ENCODE data around the gene C1orf87.
A peak's percentile ranks its signal among the peaks of the same experiment; 100 is the strongest.

C1orf87 gene, protein sequence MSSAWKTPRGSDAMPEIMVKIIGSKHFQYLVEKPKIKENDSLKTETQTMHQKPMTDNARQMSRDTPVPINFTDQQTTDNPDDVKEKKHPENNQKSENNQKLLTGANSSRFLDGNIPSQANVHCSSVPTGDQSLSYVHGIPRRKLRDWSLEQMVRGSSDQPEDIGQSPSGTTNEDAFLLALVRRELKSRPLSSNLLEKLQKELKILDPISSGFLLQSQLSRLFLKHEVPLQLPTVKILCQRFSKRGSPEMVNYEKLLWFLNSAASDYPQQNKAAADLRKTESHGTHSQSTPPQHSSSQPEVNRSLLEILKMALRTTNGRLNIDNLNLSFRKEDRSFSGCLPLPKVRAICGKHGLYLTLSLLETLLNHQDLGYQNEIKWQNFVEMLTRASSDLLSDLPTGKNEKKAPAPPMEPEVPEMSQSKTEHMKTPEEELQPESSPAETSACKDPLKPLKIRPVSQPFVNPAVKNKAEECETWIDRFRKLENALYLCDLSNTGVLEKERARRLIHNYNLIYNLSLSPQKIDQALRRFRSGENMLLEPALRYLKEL

GRCh38 chr1:60073605-60074278 is at the start of gene C1orf87:
Gene C1orf87, minus strand, starts transcription at chr1:60073770. Its CDS starts 1,127 bp downstream, at chr1:60072643.
- no peaks in the 10 kb centered on the region for H3K36me3 ChIP-seq (ENCODE audit: insufficient read depth, low read length)
- no peak for DNase-seq (ENCODE audit: low read depth, low spot score)
- no peak within 1 kb of the TSS for H3K4me3 ChIP-seq
- no peak within 1 kb of the TSS for H3K9ac ChIP-seq (ENCODE audit: insufficient read length)
- no peak for TF ChIP-seq EZH2 (IDR thresholded peaks at IDR 0.05)
- no peaks in the 10 kb centered on the region; the same call in 1 of the 2 replicates for H3K9me3 ChIP-seq (ENCODE audit: low read depth, low read length)
- H3K27ac ChIP-seq, result no peak within 1 kb of the TSS

DNA sequence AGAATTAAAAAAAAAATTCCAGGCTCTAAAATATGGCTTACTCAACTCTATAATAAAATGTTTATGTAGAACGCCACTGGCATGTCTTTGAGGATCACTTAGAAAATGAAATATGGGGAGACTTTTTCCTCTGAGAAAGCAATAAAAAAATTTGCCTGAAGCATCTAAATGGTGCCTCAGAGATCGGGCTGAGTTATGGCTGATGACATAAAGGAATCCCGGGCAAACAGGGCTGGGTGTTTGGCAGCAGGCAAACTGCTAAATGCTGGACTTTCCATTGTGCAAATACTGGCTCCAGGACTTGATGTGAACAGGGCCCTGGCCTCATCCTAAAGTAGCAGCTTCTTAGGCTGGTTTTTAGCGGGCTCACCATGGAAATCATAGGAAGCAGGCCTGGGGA is 44.5 kb upstream of the C1orf87 start:
- H3K4me3 ChIP-seq, result peak overlapping the region; percentile 43
- H3K9ac ChIP-seq (ENCODE audit: insufficient read length), result no peak overlapping the region
- TF ChIP-seq FOXP2 (optimal IDR thresholded peaks at IDR 0.05; ENCODE audit: control extremely low read depth, extremely low read length, insufficient read depth) (no peak), EZH2 (IDR thresholded peaks at IDR 0.05) (no peak), POLR2AphosphoS5 (IDR thresholded peaks at IDR 0.05; ENCODE audit: borderline replicate concordance, low read depth, low read length) (0 out of 2 replicates have a peak, but pooled peaks have one; percentile 25)
- H3K36me3 ChIP-seq (ENCODE audit: insufficient read depth, low read length), result no peaks in the 10 kb centered on the region
- peak; percentile 63 for DNase-seq (ENCODE audit: low read depth, low spot score)
- H3K9me3 ChIP-seq (ENCODE audit: low read depth, low read length), result no peaks in the 10 kb centered on the region
- peak overlapping the region; percentile 4; the same call in 1 of the 2 replicates for H3K27ac ChIP-seq

DNA sequence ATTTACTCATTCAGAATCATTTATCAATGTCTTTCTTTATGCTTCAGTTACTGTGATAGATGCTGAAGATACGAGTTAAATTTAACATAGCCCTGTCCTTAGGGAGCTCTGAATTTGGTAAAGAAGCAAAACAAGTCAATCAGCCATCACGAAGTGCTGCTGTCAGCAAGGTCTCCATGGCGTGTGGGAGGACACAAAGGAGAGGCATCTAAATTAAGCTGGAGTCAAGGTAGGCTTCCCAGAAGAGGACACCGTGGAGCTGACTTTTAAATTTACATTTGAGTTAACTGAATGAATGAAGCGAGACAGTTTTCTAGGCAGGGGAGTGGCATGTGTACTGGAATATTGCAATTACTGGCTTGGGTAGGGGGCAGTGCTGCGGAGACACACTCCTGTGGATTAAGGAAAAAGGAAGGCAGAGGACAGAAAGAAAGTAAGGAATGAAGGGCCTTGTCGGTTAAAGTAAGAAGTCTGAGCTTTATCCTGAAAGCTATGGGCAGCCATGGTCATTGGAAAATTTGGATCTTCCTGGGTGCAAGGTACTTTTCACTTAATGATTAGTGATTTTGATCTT is 41.3 kb upstream of the C1orf87 start:
- DNase-seq (ENCODE audit: low read depth, low spot score), result no peak
- H3K27ac ChIP-seq, result no peak overlapping the region
- TF ChIP-seq POLR2AphosphoS5 (IDR thresholded peaks at IDR 0.05; ENCODE audit: borderline replicate concordance, low read depth, low read length), result no peak
- TF ChIP-seq FOXP2 (optimal IDR thresholded peaks at IDR 0.05; ENCODE audit: control extremely low read depth, extremely low read length, insufficient read depth), result no peak
- TF ChIP-seq EZH2 (IDR thresholded peaks at IDR 0.05), result no peak
- H3K9me3 ChIP-seq (ENCODE audit: low read depth, low read length), result no peaks in the 10 kb centered on the region
- no peak overlapping the region for H3K9ac ChIP-seq (ENCODE audit: insufficient read length)
- no peak overlapping the region for H3K4me3 ChIP-seq
- H3K36me3 ChIP-seq (ENCODE audit: insufficient read depth, low read length), result no peaks in the 10 kb centered on the region

- DNase-seq (ENCODE audit: low read depth, low spot score), result no peak
- no peak overlapping the region for H3K27ac ChIP-seq
These were observed 40.0 kb upstream of the C1orf87 start for GRCh38 chr1:60113596-60113995.

DNA sequence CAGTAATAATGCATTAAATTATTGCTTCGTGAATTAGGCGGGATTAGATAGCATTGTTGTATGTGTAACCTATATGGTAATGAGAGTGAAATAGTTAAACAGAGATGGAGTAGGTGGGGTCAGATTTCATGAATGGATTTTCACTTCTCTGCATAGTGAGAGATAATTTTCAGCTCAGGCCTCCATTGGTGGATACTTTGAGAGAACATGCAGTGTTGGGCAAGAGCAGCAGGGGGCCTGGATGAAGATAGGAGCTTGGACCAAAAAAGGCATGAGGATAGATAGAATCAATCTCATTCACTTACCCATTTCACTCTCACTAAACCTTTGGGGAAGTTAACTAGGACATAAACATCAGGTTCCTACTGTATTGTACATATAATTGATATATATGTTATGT is 39.5 kb upstream of the C1orf87 start:
- no peaks in the 10 kb centered on the region for H3K9me3 ChIP-seq (ENCODE audit: low read depth, low read length)
- H3K9ac ChIP-seq (ENCODE audit: insufficient read length), result no peak overlapping the region
- no peak overlapping the region for H3K4me3 ChIP-seq
- no peak overlapping the region for H3K27ac ChIP-seq
- no peak for DNase-seq (ENCODE audit: low read depth, low spot score)
- H3K36me3 ChIP-seq (ENCODE audit: insufficient read depth, low read length), result no peaks in the 10 kb centered on the region
- TF ChIP-seq POLR2AphosphoS5 (IDR thresholded peaks at IDR 0.05; ENCODE audit: borderline replicate concordance, low read depth, low read length), result no peak
- no peak for TF ChIP-seq EZH2 (IDR thresholded peaks at IDR 0.05)
- TF ChIP-seq FOXP2 (optimal IDR thresholded peaks at IDR 0.05; ENCODE audit: control extremely low read depth, extremely low read length, insufficient read depth), result no peak

More at GRCh38 chr1:60113596-60113995, 40.0 kb upstream of the C1orf87 start:
- Histone ChIP-seq H3K9ac (ENCODE audit: insufficient read length) (no peak overlapping the region), H3K9me3 (ENCODE audit: low read depth, low read length) (no peaks in the 10 kb centered on the region), H3K36me3 (ENCODE audit: insufficient read depth, low read length) (no peaks in the 10 kb centered on the region), H3K4me3 (no peak overlapping the region)
- TF ChIP-seq FOXP2 (optimal IDR thresholded peaks at IDR 0.05; ENCODE audit: control extremely low read depth, extremely low read length, insufficient read depth) (no peak), EZH2 (IDR thresholded peaks at IDR 0.05) (no peak), POLR2AphosphoS5 (IDR thresholded peaks at IDR 0.05; ENCODE audit: borderline replicate concordance, low read depth, low read length) (no peak)

DNA sequence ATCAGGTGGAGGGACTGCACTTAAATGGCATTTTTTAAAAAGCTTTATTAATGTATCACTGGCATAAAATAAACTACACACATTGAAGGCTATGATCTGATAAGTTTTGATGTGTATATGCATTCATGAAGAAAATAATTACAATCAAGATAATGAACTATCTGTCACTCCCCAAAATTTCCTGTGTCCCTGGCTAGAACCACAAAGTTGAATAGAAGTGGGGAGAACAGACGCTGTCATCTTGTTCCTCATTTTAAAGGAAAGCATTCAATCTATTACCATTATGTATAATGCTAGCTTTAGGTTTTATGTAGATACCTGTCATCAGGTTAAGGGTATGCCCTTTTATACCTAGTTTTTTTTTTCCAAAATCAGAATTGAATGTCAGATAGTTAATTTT is 38.1 kb upstream of the C1orf87 start:
- no peak for TF ChIP-seq EZH2 (IDR thresholded peaks at IDR 0.05)
- no peak overlapping the region for H3K4me3 ChIP-seq
- H3K9me3 ChIP-seq (ENCODE audit: low read depth, low read length), result no peaks in the 10 kb centered on the region
- H3K9ac ChIP-seq (ENCODE audit: insufficient read length), result no peak overlapping the region
- H3K27ac ChIP-seq, result no peak overlapping the region
- H3K36me3 ChIP-seq (ENCODE audit: insufficient read depth, low read length), result no peaks in the 10 kb centered on the region
- DNase-seq (ENCODE audit: low read depth, low spot score), result no peak

DNA sequence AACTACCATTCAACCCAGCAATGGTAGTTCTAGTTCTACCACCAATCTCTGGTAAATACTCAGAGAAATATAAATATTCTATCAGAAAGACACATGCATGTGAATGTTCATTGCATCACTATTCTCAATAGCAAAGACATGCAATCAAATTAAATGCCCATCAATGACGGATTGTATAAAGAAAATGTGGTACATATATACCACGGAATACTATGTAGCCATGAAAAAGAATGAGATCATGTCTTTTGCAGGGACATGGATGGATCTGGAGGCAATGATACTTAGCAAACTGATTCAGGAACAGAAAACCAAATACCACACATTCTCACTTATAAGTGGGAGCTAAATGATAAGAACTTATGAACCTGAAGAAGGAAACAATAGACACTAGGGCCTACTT is 37.5 kb upstream of the C1orf87 start:
- Histone ChIP-seq H3K4me3 (no peak overlapping the region), H3K9me3 (ENCODE audit: low read depth, low read length) (no peaks in the 10 kb centered on the region), H3K36me3 (ENCODE audit: insufficient read depth, low read length) (no peaks in the 10 kb centered on the region), H3K9ac (ENCODE audit: insufficient read length) (no peak overlapping the region), H3K27ac (no peak overlapping the region)
- DNase-seq (ENCODE audit: low read depth, low spot score), result no peak
- TF ChIP-seq FOXP2 (optimal IDR thresholded peaks at IDR 0.05; ENCODE audit: control extremely low read depth, extremely low read length, insufficient read depth) (no peak), POLR2AphosphoS5 (IDR thresholded peaks at IDR 0.05; ENCODE audit: borderline replicate concordance, low read depth, low read length) (no peak), EZH2 (IDR thresholded peaks at IDR 0.05) (no peak)

DNA sequence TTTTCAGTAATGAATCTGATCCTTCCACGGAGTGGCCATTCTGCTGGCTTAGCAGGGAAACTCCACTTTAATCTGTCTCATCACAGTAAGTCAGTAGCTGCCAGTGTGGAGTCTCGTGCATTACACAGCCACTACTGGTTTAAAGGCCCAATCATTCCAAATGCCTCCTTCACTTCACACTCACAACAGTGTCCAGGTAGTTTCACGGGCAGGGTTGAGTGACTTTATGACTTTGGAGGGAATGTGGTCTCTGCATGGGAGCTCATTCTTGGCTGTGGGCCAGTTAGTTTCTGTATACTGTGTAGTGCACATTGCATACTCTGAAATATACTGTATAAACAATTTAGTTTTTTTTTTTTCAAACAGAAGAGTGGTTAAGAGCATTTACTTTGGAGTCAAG is 34.6 kb upstream of the C1orf87 start:
- Histone ChIP-seq H3K4me3 (no peak overlapping the region), H3K27ac (no peak overlapping the region), H3K9me3 (ENCODE audit: low read depth, low read length) (no peaks in the 10 kb centered on the region), H3K9ac (ENCODE audit: insufficient read length) (no peak overlapping the region), H3K36me3 (ENCODE audit: insufficient read depth, low read length) (no peaks in the 10 kb centered on the region)
- DNase-seq (ENCODE audit: low read depth, low spot score), result no peak
- TF ChIP-seq FOXP2 (optimal IDR thresholded peaks at IDR 0.05; ENCODE audit: control extremely low read depth, extremely low read length, insufficient read depth) (no peak), EZH2 (IDR thresholded peaks at IDR 0.05) (no peak), POLR2AphosphoS5 (IDR thresholded peaks at IDR 0.05; ENCODE audit: borderline replicate concordance, low read depth, low read length) (no peak)

All from SK-N-MC (cell line).